Fibroblast of lung (primary cell): Measurements from ENCODE around the gene BYSL.

Experiments
- CTCF ChIP-seq, 2 donors: IDR thresholded peaks in 1 of 2; conservative IDR thresholded peaks in 1 of 2; 1 replicate in 1 of 2; 2 replicates in 1 of 2; pipeline ENCODE4 v1.5.1; 2011 to 2012; ENCODE audit warnings: low read length in 2 of 2, control low read depth in 1 of 2, inconsistent platforms in 1 of 2, low read depth in 1 of 2, mild to moderate bottlenecking in 1 of 2
- EZH2 ChIP-seq: IDR thresholded peaks from 2 replicates; pipeline ENCODE4 v1.5.1; 2012; ENCODE audit warnings: low read length, control low read depth, mild to moderate bottlenecking; ENCODE audit errors: missing control alignments

DNA sequence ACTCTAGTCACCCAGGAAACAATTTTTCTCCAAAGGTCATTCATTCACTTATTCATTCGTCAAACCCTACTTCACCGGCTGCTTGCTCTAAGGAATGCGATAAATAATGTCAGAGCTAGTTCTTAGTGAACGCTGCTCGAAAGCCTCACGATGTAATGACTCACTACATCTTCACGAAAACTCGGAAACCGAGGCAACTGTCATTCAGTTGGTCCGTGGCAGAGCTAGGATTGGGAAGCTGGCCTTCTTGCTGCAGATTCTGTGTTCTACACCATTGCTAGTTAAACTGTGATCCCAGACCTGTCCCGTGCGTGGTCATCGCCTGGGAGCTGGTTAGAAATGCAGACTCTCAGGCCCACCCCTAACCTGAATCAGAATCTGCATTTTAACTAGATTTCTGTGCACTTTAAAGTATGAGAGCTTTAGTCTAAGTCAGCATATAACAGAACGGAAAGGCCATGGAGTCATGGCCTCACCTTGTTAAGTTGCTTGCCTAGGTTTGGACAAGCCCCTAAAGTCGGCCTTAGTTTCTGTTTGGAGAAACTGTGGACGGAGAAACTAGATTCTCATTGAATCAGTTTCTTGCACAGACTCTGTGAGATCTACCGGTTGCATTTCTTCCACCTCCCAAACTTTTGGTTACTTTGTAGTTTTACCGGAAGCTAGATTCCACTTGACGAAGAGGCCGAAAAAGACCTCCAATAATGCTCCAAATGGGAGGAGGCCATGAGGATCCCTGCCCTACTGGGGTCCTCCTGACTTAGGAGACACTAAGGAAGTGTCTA, 21.0 kb downstream of the BYSL start:
- TF ChIP-seq CTCF (conservative IDR thresholded peaks at IDR 0.05 in 1 of 2, IDR thresholded peaks at IDR 0.05 in 1 of 2; ENCODE audit: low read depth in 1 of 2, low read length in 2 of 2) (no peak), EZH2 (no peak)
